Cerebellar nuclear complex (tissue), 1 donor: ENCODE measurements around the gene IRGQ.
"Not testable (repeated sequence)": the region's sequence is repeated elsewhere in the genome, so short reads cannot be mapped to it uniquely, and the experiment has no call there.

Source experiments
- DNase-seq, 2 experiments: peaks; one replicate each; lab custom pipeline; 2025; lab: John Stamatoyannopoulos, UW

IRGQ gene

GRCh38 chr19:43595999-43596841 lies at the start of gene IRGQ, which contains the start of gene ZNF576:
Gene IRGQ (minus strand): TSS chr19:43596134. CDS start chr19:43595338, 796 bp downstream.
Gene ZNF576 (plus strand): TSS chr19:43596595. CDS start chr19:43597109, 514 bp downstream.
- DNase-seq = peak; percentile 97 to 99

- no peak for DNase-seq
Observed at GRCh38 chr19:43644181-43644580, 48.2 kb upstream of the IRGQ start.

- DNase-seq = no peak
Observed at GRCh38 chr19:43643326-43643725, 47.4 kb upstream of the IRGQ start.

GRCh38 chr19:43642531-43642930 lies 46.6 kb upstream of the IRGQ start:
- no peak for DNase-seq

GRCh38 chr19:43641333-43641732 lies 45.4 kb upstream of the IRGQ start:
- no peak for DNase-seq

GRCh38 chr19:43640424-43640757 lies 44.5 kb upstream of the IRGQ start:
- no peak for DNase-seq

GRCh38 chr19:43639519-43640423 lies 43.8 kb upstream of the IRGQ start, which contains the start of gene CADM4:
Gene CADM4 (minus strand): TSS chr19:43639850. CDS start chr19:43639790, 60 bp downstream.
- no peak for DNase-seq

- no peak for DNase-seq
Observed at GRCh38 chr19:43638995-43639518, 43.1 kb upstream of the IRGQ start.

- no peak for DNase-seq
Observed at GRCh38 chr19:43638214-43638994, 42.5 kb upstream of the IRGQ start.

- no peak for DNase-seq
Observed at GRCh38 chr19:43636121-43636683, 40.3 kb upstream of the IRGQ start.

- DNase-seq = not testable (repeated sequence)
Observed at GRCh38 chr19:43635561-43635940, 39.6 kb upstream of the IRGQ start.

GRCh38 chr19:43634872-43635560 lies 39.1 kb upstream of the IRGQ start:
- peak in 1 of 2 experiments; percentile 37 for DNase-seq

- DNase-seq = peak in 1 of 2 experiments; percentile 44
Observed at GRCh38 chr19:43634506-43634871, 38.6 kb upstream of the IRGQ start.

GRCh38 chr19:43634068-43634467 lies 38.1 kb upstream of the IRGQ start:
- no peak for DNase-seq

GRCh38 chr19:43633520-43633919 lies 37.6 kb upstream of the IRGQ start:
- no peak for DNase-seq

GRCh38 chr19:43631491-43631890 lies 35.6 kb upstream of the IRGQ start:
- DNase-seq = no peak

- no peak for DNase-seq
Observed at GRCh38 chr19:43628646-43629326, 32.9 kb upstream of the IRGQ start.

GRCh38 chr19:43626838-43627237 lies 30.9 kb upstream of the IRGQ start:
- DNase-seq = no peak

GRCh38 chr19:43625918-43626579 lies 30.1 kb upstream of the IRGQ start:
- no peak for DNase-seq

- no peak for DNase-seq
Observed at GRCh38 chr19:43624933-43625332, 29.0 kb upstream of the IRGQ start.
